Umbilical cord (tissue), 2 donors: Measurements from ENCODE around the gene APIP. TPM values are rescaled to one million over a fixed set of nuclear protein-coding genes. Genes with fewer than 3 reads are reported as not detected.

ENCODE experiments used
- DNase-seq: peaks from one replicate; pipeline ENCODE4 v3.0.0-alpha.2; 2015; ENCODE audit warnings: low spot score
- total RNA-seq: library from RNA; depleted of rRNA; stranded (reverse); fragments of >200 nt; gene quantifications from one replicate; pipeline ENCODE4 v1.2.3, GENCODE V29; 2014; ENCODE audit warnings: low replicate concordance; ENCODE audit not compliant: insufficient read depth

Gene APIP
- total RNA-seq, 1 donor from 2014 or later, result 28.9 TPM

GRCh38 chr11:34890089-34890488, 26.1 kb downstream of the APIP start:
- DNase-seq, result no peak

GRCh38 chr11:34887260-34887659, 28.9 kb downstream of the APIP start:
- DNase-seq, result no peak

- DNase-seq, result no peak
Observed at GRCh38 chr11:34886609-34887008, 29.6 kb downstream of the APIP start.

GRCh38 chr11:34881900-34882299, 34.3 kb downstream of the APIP start:
- no peak for DNase-seq

- DNase-seq, result no peak
Observed at GRCh38 chr11:34877375-34877975, 38.7 kb downstream of the APIP start.

GRCh38 chr11:34874202-34874601, 42.0 kb downstream of the APIP start:
- no peak for DNase-seq

GRCh38 chr11:34870548-34871196, 45.5 kb downstream of the APIP start:
- no peak for DNase-seq

- DNase-seq, result no peak
Observed at GRCh38 chr11:34869425-34869824, 46.8 kb downstream of the APIP start.

- peak; percentile 14 for DNase-seq
Observed at GRCh38 chr11:34866375-34866774, 49.8 kb downstream of the APIP start.

GRCh38 chr11:34865261-34865660, 50.9 kb downstream of the APIP start:
- DNase-seq, result no peak

GRCh38 chr11:34864424-34864823, 51.8 kb downstream of the APIP start:
- no peak for DNase-seq

- no peak for DNase-seq
Observed at GRCh38 chr11:34863048-34863447, 53.1 kb downstream of the APIP start.

GRCh38 chr11:34860518-34860917, 55.7 kb downstream of the APIP start:
- no peak for DNase-seq

- peak; percentile 6 for DNase-seq
Observed at GRCh38 chr11:34860034-34860433, 56.1 kb downstream of the APIP start.

- DNase-seq, result no peak
Observed at GRCh38 chr11:34859496-34859895, 56.7 kb downstream of the APIP start.

- DNase-seq, result no peak
Observed at GRCh38 chr11:34857463-34857862, 58.7 kb downstream of the APIP start.

GRCh38 chr11:34856251-34856650, 59.9 kb downstream of the APIP start:
- no peak for DNase-seq

- no peak for DNase-seq
Observed at GRCh38 chr11:34855754-34856095, 60.5 kb downstream of the APIP start.

- no peak for DNase-seq
Observed at GRCh38 chr11:34855021-34855753, 61.0 kb downstream of the APIP start.

- no peak for DNase-seq
Observed at GRCh38 chr11:34851916-34852315, 64.3 kb downstream of the APIP start.

- peak; percentile 21 for DNase-seq
Observed at GRCh38 chr11:34850334-34850733, 65.8 kb downstream of the APIP start.

- no peak for DNase-seq
Observed at GRCh38 chr11:34846467-34846866, 69.7 kb downstream of the APIP start.

GRCh38 chr11:34844463-34845112, 71.6 kb downstream of the APIP start:
- DNase-seq, result no peak
